Hepatocyte (in vitro differentiated cells): ENCODE measurements around the gene EXPH5.

Experiments
- EZH2 ChIP-seq: fragments of 200-600 bp; sonication (generic); IDR thresholded peaks from 2 replicates; pipeline ENCODE4 v1.6.1; 2016; ENCODE audit warnings: antibody characterized with exemption, mild to moderate bottlenecking, borderline replicate concordance
- EZH2phosphoT487 ChIP-seq: fragments of 200-600 bp; sonication (generic); IDR thresholded peaks from one replicate; pipeline ENCODE4 v1.6.1; 2018; ENCODE audit warnings: antibody characterized with exemption, mild to moderate bottlenecking, low read depth, moderate library complexity; ENCODE audit not compliant: unreplicated experiment, severe bottlenecking
- TF ChIP-seq, protein P1 (sequence below): fragments of 200-600 bp; sonication (generic); IDR thresholded peaks from 2 replicates; pipeline ENCODE4 v1.5.1; 2016; ENCODE audit warnings: antibody characterized with exemption, mild to moderate bottlenecking; ENCODE audit not compliant: poor library complexity

- TF ChIP-seq, protein P1, sequence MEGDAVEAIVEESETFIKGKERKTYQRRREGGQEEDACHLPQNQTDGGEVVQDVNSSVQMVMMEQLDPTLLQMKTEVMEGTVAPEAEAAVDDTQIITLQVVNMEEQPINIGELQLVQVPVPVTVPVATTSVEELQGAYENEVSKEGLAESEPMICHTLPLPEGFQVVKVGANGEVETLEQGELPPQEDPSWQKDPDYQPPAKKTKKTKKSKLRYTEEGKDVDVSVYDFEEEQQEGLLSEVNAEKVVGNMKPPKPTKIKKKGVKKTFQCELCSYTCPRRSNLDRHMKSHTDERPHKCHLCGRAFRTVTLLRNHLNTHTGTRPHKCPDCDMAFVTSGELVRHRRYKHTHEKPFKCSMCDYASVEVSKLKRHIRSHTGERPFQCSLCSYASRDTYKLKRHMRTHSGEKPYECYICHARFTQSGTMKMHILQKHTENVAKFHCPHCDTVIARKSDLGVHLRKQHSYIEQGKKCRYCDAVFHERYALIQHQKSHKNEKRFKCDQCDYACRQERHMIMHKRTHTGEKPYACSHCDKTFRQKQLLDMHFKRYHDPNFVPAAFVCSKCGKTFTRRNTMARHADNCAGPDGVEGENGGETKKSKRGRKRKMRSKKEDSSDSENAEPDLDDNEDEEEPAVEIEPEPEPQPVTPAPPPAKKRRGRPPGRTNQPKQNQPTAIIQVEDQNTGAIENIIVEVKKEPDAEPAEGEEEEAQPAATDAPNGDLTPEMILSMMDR = no peak
- TF ChIP-seq EZH2phosphoT487 (no peak), EZH2 (no peak)
Measured at GRCh38 chr11:108617055-108617454, 23.5 kb upstream of the EXPH5 start.
